Dendritic cell treated with granulocyte-macrophage colony-stimulating factor and Interleukin-4, amounts not matched to agents 40 ng/mL and 50 ng/mL, for 4 days (primary cell): ENCODE measurements around the gene TPRA1.
A peak's percentile ranks its signal among the peaks of the same experiment; 100 is the strongest.

Experiments used
- H3K27ac Mint-ChIP-seq: one replicate; pipeline ENCODE4 v1.8.0; 2022; ENCODE audit warnings: mild to moderate bottlenecking, mixed read lengths
- H3K27me3 Mint-ChIP-seq: one replicate; pipeline ENCODE4 v1.8.0; 2022; ENCODE audit warnings: mild to moderate bottlenecking, mixed read lengths
- H3K36me3 Mint-ChIP-seq: one replicate; pipeline ENCODE4 v1.8.0; 2022; ENCODE audit warnings: low read depth, mixed read lengths
- H3K4me1 Mint-ChIP-seq: one replicate; pipeline ENCODE4 v1.8.0; 2022; ENCODE audit warnings: low read depth, mixed read lengths
- H3K4me3 Mint-ChIP-seq: one replicate; pipeline ENCODE4 v1.8.0; 2022; ENCODE audit warnings: mild to moderate bottlenecking, moderate library complexity, mixed read lengths
- H3K9me3 Mint-ChIP-seq: one replicate; pipeline ENCODE4 v1.8.0; 2022; ENCODE audit warnings: mixed read lengths
- intact Hi-C: fragments of 100-400 bp; cut with micrococcal nuclease; formaldehyde crosslinking; loops from one replicate; pipeline ENCODE4 v1.15.0; 2022

The TPRA1 gene

GRCh38 chr3:127550468-127551157 is 39.9 kb downstream of the TPRA1 start:
- Mint-ChIP-seq H3K4me1 (peaks cover 17% of the 10 kb centered on the region), H3K27ac (no peak overlapping the region), H3K4me3 (no peak overlapping the region), H3K9me3 (no peaks in the 10 kb centered on the region), H3K27me3 (peaks cover 28% of the 10 kb centered on the region), H3K36me3 (no peaks in the 10 kb centered on the region)
- intact Hi-C loops, result no loop called here

DNA sequence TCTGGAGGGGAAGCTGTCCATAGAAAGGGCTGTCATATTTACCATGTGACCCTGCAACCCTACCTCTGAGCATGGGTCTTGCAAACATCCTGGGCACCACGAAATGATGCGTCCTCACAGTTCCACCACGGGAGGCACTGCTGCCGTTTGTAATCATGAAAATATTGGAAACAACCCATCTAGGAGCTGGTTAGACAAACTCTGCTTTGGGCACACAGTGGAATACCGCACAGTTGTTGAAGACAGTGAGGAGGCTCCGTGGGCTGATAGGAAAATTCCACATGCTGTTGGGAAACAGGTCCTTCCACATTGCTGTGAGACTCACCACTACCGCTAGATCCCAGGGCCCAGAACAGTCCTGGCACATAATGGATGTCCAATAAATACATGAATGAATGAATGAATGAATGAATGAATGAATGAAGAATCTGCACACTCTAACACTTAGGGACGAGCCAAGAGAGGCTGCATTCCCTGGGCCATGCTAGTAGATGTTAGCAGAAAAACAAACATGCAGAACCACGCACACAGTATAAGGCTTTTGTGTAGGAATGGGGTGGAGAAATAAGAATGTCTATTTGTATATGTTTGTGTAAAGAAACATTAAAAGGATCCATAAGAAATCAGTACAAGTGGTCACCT is 40.6 kb downstream of the TPRA1 start:
- no peaks in the 10 kb centered on the region for H3K36me3 Mint-ChIP-seq
- intact Hi-C loops, result loop anchor here (10.0 kb wide), 1 partner anchor 1025 kb away; the partner anchor contains the start of gene CHST13
- no peak overlapping the region for H3K4me3 Mint-ChIP-seq
- H3K9me3 Mint-ChIP-seq, result no peaks in the 10 kb centered on the region
- H3K27me3 Mint-ChIP-seq, result peaks cover 27% of the 10 kb centered on the region
- H3K4me1 Mint-ChIP-seq, result peaks cover 17% of the 10 kb centered on the region
- H3K27ac Mint-ChIP-seq, result no peak overlapping the region

DNA sequence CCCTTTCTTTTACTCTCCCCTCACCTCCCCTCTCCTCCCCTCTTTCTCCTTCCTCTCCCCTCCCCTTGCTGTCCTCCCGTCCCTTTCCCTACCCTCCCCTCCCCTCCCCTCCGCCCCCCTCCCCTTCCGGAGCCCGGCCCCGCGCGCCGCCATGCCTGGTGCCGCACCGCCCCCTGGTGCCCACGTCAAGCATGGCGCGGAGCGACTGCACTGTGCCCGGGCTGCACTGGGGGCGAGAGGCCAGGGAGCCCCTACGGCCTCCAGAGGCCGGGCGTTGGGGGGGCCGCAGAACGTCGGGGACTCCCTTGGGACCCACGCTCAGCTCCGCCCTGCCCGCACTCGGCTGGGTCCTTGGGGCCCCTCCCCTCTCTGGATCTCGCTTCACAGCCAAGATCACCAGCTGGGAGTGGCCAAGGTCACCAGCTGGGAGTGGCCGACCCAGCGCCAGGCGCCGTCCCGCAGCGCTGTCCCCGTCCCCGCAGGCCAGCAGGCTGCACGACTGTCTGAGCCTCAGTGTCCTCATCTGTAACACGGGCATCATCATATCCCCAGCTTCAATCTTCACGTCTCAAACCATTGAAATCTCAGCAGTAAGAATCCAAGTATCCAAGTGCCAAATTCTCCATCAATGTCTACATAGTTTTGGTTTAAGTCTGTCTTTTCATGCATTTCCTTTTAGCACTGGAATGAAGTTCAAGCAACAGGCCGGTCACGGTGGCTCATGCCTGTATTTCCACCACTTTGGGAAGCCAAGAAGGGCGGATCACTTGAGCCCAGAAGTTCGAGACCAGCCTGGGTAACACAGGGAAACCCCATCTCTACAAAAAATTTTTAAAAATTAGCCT is 42.5 kb downstream of the TPRA1 start:
- H3K4me1 Mint-ChIP-seq, result peaks cover 17% of the 10 kb centered on the region
- peak overlapping the region; percentile 55 for H3K27ac Mint-ChIP-seq
- H3K27me3 Mint-ChIP-seq, result peaks cover 36% of the 10 kb centered on the region
- intact Hi-C loops, result loop anchor here (10.0 kb wide), 1 partner anchor 1023 kb away; the partner anchor contains the start of gene CHST13
- peak overlapping the region; percentile 79 for H3K4me3 Mint-ChIP-seq
- H3K9me3 Mint-ChIP-seq, result no peaks in the 10 kb centered on the region
- H3K36me3 Mint-ChIP-seq, result no peaks in the 10 kb centered on the region

GRCh38 chr3:127546970-127547733 is 43.4 kb downstream of the TPRA1 start:
- no peaks in the 10 kb centered on the region for H3K9me3 Mint-ChIP-seq

GRCh38 chr3:127546554-127546953 is 44.0 kb downstream of the TPRA1 start:
- peaks cover 17% of the 10 kb centered on the region for H3K4me1 Mint-ChIP-seq
- H3K27me3 Mint-ChIP-seq, result peaks cover 38% of the 10 kb centered on the region
- no peaks in the 10 kb centered on the region for H3K36me3 Mint-ChIP-seq
- peak overlapping the region; percentile 79 for H3K4me3 Mint-ChIP-seq
- H3K27ac Mint-ChIP-seq, result peak overlapping the region; percentile 55
- intact Hi-C loops, result loop anchor here (10.0 kb wide), 1 partner anchor 1022 kb away; the partner anchor contains the start of gene CHST13
- no peaks in the 10 kb centered on the region for H3K9me3 Mint-ChIP-seq

More at GRCh38 chr3:127546970-127547733, 43.4 kb downstream of the TPRA1 start:
- intact Hi-C loops, result loop anchor here (10.0 kb wide), 1 partner anchor 1022 kb away; the partner anchor contains the start of gene CHST13
- Mint-ChIP-seq H3K4me3 (peak overlapping the region; percentile 79), H3K4me1 (peaks cover 17% of the 10 kb centered on the region), H3K27me3 (peaks cover 38% of the 10 kb centered on the region), H3K36me3 (no peaks in the 10 kb centered on the region), H3K27ac (peak overlapping the region; percentile 55)

- Mint-ChIP-seq H3K4me3 (no peak overlapping the region), H3K27me3 (peaks cover 35% of the 10 kb centered on the region)
Measured at GRCh38 chr3:127545711-127546457, 44.6 kb downstream of the TPRA1 start.

GRCh38 chr3:127545216-127545615 is 45.3 kb downstream of the TPRA1 start:
- Mint-ChIP-seq H3K27ac (no peak overlapping the region), H3K27me3 (peaks cover 35% of the 10 kb centered on the region), H3K4me1 (peaks cover 17% of the 10 kb centered on the region), H3K36me3 (no peaks in the 10 kb centered on the region), H3K9me3 (no peaks in the 10 kb centered on the region), H3K4me3 (no peak overlapping the region)
- intact Hi-C loops, result loop anchor here (10.0 kb wide), 1 partner anchor 1020 kb away; the partner anchor contains the start of gene CHST13

More at GRCh38 chr3:127545711-127546457, 44.6 kb downstream of the TPRA1 start:
- intact Hi-C loops, result loop anchor here (10.0 kb wide), 1 partner anchor 1021 kb away; the partner anchor contains the start of gene CHST13
- no peaks in the 10 kb centered on the region for H3K9me3 Mint-ChIP-seq
- peaks cover 17% of the 10 kb centered on the region for H3K4me1 Mint-ChIP-seq
- H3K36me3 Mint-ChIP-seq, result no peaks in the 10 kb centered on the region
- no peak overlapping the region for H3K27ac Mint-ChIP-seq

GRCh38 chr3:127544803-127545201 is 45.7 kb downstream of the TPRA1 start:
- Mint-ChIP-seq H3K36me3 (no peaks in the 10 kb centered on the region), H3K4me3 (no peak overlapping the region), H3K27me3 (peaks cover 33% of the 10 kb centered on the region), H3K27ac (no peak overlapping the region), H3K4me1 (peaks cover 17% of the 10 kb centered on the region), H3K9me3 (no peaks in the 10 kb centered on the region)
- intact Hi-C loops, result loop anchor here (1.0 to 10.0 kb wide), 3 partner anchors 603 to 1020 kb away; partner anchors contain the start of gene CHST13

GRCh38 chr3:127544192-127544802 is 46.2 kb downstream of the TPRA1 start:
- no peak overlapping the region for H3K4me3 Mint-ChIP-seq
- H3K36me3 Mint-ChIP-seq, result no peaks in the 10 kb centered on the region
- peaks cover 30% of the 10 kb centered on the region for H3K27me3 Mint-ChIP-seq
- intact Hi-C loops, result loop anchor here (1.0 to 10.0 kb wide), 3 partner anchors 602 to 1019 kb away; partner anchors contain the start of gene CHST13
- H3K4me1 Mint-ChIP-seq, result peaks cover 17% of the 10 kb centered on the region
- H3K9me3 Mint-ChIP-seq, result no peaks in the 10 kb centered on the region
- H3K27ac Mint-ChIP-seq, result no peak overlapping the region

- peaks cover 27% of the 10 kb centered on the region for H3K27me3 Mint-ChIP-seq
- H3K27ac Mint-ChIP-seq, result no peak overlapping the region
- H3K4me1 Mint-ChIP-seq, result peaks cover 17% of the 10 kb centered on the region
- H3K9me3 Mint-ChIP-seq, result no peaks in the 10 kb centered on the region
- intact Hi-C loops, result loop anchor here (5.0 to 10.0 kb wide), 2 partner anchors 601 to 1019 kb away; partner anchors contain the start of gene CHST13
- no peak overlapping the region for H3K4me3 Mint-ChIP-seq
- no peaks in the 10 kb centered on the region for H3K36me3 Mint-ChIP-seq
Measured at GRCh38 chr3:127543441-127543840, 47.1 kb downstream of the TPRA1 start.

DNA sequence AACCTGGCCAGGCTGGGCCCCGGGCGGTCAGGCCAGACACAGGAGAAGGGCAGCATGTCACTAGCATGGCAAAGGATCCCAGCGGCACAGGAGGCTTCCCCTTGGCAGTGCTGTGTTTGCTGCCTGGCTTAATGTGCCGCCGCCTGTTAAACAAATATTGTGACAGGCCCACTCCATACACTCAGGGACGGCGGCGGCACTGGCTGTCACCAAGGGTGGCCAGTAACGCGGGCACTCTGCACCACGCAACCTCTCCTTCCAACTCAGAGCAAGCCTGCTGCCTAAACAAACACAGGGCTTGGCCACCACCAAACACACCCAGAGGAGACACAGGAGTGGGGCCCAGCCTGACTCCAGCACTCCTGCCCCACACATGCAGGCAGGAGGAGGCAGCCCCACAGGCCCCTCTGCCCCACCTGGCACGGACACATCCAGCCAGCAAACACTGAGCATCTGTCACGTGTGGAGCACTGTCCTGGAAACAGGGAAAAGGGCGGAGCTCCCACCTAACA is 48.0 kb downstream of the TPRA1 start:
- Mint-ChIP-seq H3K27ac (no peak overlapping the region), H3K36me3 (no peaks in the 10 kb centered on the region), H3K9me3 (no peaks in the 10 kb centered on the region), H3K4me1 (peaks cover 10% of the 10 kb centered on the region), H3K4me3 (no peak overlapping the region), H3K27me3 (peaks cover 25% of the 10 kb centered on the region)
- intact Hi-C loops, result loop anchor here (5.0 to 10.0 kb wide), 2 partner anchors 600 to 1018 kb away; partner anchors contain the start of gene CHST13

DNA sequence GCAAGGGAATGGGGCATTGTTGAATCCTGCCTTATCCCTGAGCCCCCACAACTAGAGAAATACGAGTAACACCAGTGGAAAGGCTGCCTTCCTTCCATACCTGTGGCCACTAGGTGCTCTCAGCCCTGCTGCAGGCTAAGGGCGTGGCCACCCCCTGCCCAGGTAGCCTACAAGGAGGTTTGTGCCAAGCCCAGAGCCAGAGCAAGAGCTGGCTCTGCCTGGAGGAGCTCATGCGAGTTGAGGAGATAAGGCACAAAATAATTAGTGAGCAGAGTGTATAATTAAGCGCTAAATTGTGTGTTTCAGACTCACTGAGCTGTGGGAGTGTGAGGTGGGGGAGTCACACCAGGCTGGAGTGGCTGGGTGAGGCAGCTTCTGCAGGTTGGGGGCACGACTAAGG is 49.2 kb downstream of the TPRA1 start:
- H3K36me3 Mint-ChIP-seq, result no peaks in the 10 kb centered on the region
- intact Hi-C loops, result loop anchor here (5.0 to 10.0 kb wide), 2 partner anchors 599 to 1017 kb away; partner anchors contain the start of gene CHST13
- no peaks in the 10 kb centered on the region for H3K9me3 Mint-ChIP-seq
- H3K27me3 Mint-ChIP-seq, result peaks cover 23% of the 10 kb centered on the region
- no peaks in the 10 kb centered on the region for H3K4me1 Mint-ChIP-seq
- H3K4me3 Mint-ChIP-seq, result no peak overlapping the region
- no peak overlapping the region for H3K27ac Mint-ChIP-seq
